Duodenal mucosa (tissue), 2 donors: ENCODE data around the gene APRT.

Source experiments
- H3K27ac ChIP-seq: one replicate; pipeline ENCODE4 v1.7.0; 2013; ENCODE audit warnings: low read depth, low read length
- H3K27me3 ChIP-seq, 2 donors: one replicate each; pipeline ENCODE4 v1.7.0; 2013; ENCODE audit warnings: low read length in 2 of 2, control low read depth in 1 of 2; ENCODE audit not compliant: insufficient read depth in 2 of 2, control insufficient read depth in 1 of 2
- H3K36me3 ChIP-seq, 2 donors: one replicate each; pipeline ENCODE4 v1.7.0; 2013; ENCODE audit warnings: low read length in 2 of 2, control low read depth in 1 of 2; ENCODE audit not compliant: insufficient read depth in 2 of 2, control insufficient read depth in 1 of 2
- H3K4me1 ChIP-seq, 2 donors: one replicate each; pipeline ENCODE4 v1.7.0; 2013; ENCODE audit warnings: low read length in 2 of 2, control low read depth in 1 of 2; ENCODE audit not compliant: insufficient read depth in 2 of 2, control insufficient read depth in 1 of 2
- H3K4me3 ChIP-seq, 2 donors: one replicate each; pipeline ENCODE4 v1.7.0; 2013; ENCODE audit warnings: low read length in 2 of 2, low read depth in 1 of 2
- H3K9ac ChIP-seq, 2 donors: one replicate each; pipeline ENCODE4 v1.7.0; 2013; ENCODE audit warnings: low read length in 2 of 2, low read depth in 1 of 2
- H3K9me3 ChIP-seq, 2 donors: one replicate each; pipeline ENCODE4 v1.7.0; 2013; ENCODE audit warnings: low read length in 2 of 2, control low read depth in 1 of 2; ENCODE audit not compliant: control insufficient read depth in 1 of 2

APRT gene

DNA sequence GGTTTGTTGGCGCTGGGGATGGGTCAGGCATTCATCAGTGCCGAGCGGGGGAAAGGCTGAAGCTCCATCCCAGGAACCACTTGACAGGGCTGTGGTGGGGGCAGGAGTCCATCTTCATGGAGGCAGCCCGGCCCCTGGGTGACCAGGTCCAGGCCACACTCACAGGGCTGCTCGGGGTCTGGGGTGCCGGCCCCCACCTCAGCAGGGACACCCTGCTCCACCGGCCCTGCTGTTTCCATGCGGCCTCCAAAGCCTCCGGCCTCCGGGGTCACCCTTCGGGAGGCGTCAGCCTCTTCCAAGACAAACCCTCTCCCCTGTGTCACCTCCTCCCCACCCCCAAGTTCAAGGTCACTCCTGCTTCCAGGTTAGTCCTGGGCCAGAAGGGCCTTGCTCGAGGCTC lies 22.9 kb upstream of the APRT start:
- Histone ChIP-seq H3K9me3 (no peaks in the 10 kb centered on the region), H3K4me3 (peak overlapping the region in 1 of 2 donors; percentile 13), H3K36me3 (peaks cover 0 to 24% of the 10 kb centered on the region in 2 donors), H3K27me3 (no peaks in the 10 kb centered on the region), H3K4me1 (no peaks in the 10 kb centered on the region), H3K9ac (no peak overlapping the region), H3K27ac (no peak overlapping the region)

GRCh38 chr16:88833086-88833485 lies 21.4 kb upstream of the APRT start:
- no peaks in the 10 kb centered on the region for H3K27me3 ChIP-seq
- H3K9me3 ChIP-seq, result no peaks in the 10 kb centered on the region
- H3K36me3 ChIP-seq, result peaks cover 0 to 14% of the 10 kb centered on the region in 2 donors
- no peak overlapping the region for H3K27ac ChIP-seq
- H3K4me3 ChIP-seq, result no peak overlapping the region
- no peak overlapping the region for H3K9ac ChIP-seq
- no peaks in the 10 kb centered on the region for H3K4me1 ChIP-seq

DNA sequence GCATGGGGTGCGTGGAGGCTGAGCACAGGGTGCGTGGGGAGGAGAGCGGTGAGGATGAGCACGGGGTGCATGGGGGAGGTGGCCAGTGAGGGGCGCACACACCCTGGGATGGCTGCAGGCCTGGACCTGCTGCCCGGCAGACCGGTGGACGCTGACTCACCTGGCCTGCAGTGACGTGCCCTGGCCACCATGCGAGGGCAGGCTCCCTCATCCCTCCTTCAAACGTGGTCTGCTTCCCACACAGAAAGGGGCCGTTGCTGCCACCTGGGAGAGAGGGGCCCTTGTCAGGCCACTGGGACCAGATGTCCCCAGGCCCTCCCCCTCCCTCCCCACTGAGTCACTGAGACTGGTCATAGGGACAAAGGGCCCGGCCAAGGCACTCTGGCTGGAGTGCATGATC lies 20.1 kb upstream of the APRT start:
- H3K9ac ChIP-seq, result no peak overlapping the region
- H3K36me3 ChIP-seq, result peaks cover 0 to 18% of the 10 kb centered on the region in 2 donors

DNA sequence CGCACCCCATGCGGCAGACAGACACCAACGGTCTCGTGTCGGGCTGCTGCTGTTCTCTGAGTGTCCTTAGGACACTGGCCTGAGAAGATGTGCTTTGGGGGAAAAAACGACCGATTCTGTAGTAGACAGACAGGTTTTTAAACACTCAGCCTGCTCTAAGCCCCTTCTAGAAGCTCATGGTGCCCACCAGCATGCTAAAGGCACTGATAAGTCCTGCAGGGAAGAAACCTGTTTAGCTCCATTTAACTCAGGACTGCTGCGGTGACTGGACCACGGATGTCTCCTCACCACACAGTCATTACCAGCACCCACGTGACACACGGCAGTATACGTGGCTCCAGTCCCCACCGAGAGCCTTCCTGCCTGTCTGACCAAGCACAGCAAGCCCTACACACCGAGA lies 19.1 kb upstream of the APRT start:
- no peak overlapping the region for H3K27ac ChIP-seq
- no peaks in the 10 kb centered on the region for H3K27me3 ChIP-seq
- peaks cover 0 to 18% of the 10 kb centered on the region in 2 donors for H3K36me3 ChIP-seq
- H3K9ac ChIP-seq, result no peak overlapping the region
- H3K4me1 ChIP-seq, result no peaks in the 10 kb centered on the region
- no peak overlapping the region for H3K4me3 ChIP-seq
- no peaks in the 10 kb centered on the region for H3K9me3 ChIP-seq

More for the DNA sequence above, 20.1 kb upstream of the APRT start:
- Histone ChIP-seq H3K27ac (no peak overlapping the region), H3K9me3 (no peaks in the 10 kb centered on the region), H3K4me1 (no peaks in the 10 kb centered on the region), H3K4me3 (no peak overlapping the region), H3K27me3 (no peaks in the 10 kb centered on the region)

- Histone ChIP-seq H3K4me1 (no peaks in the 10 kb centered on the region), H3K4me3 (no peak overlapping the region), H3K27me3 (no peaks in the 10 kb centered on the region), H3K9me3 (no peaks in the 10 kb centered on the region), H3K9ac (no peak overlapping the region), H3K27ac (no peak overlapping the region), H3K36me3 (peaks cover 0 to 13% of the 10 kb centered on the region in 2 donors)
Measured at GRCh38 chr16:88830258-88830657, 18.5 kb upstream of the APRT start.

GRCh38 chr16:88828711-88829110 lies 17.0 kb upstream of the APRT start:
- Histone ChIP-seq H3K9ac (no peak overlapping the region), H3K27ac (no peak overlapping the region), H3K27me3 (no peaks in the 10 kb centered on the region), H3K36me3 (peaks cover 0 to 8% of the 10 kb centered on the region in 2 donors), H3K4me1 (no peaks in the 10 kb centered on the region), H3K9me3 (no peaks in the 10 kb centered on the region), H3K4me3 (no peak overlapping the region)

DNA sequence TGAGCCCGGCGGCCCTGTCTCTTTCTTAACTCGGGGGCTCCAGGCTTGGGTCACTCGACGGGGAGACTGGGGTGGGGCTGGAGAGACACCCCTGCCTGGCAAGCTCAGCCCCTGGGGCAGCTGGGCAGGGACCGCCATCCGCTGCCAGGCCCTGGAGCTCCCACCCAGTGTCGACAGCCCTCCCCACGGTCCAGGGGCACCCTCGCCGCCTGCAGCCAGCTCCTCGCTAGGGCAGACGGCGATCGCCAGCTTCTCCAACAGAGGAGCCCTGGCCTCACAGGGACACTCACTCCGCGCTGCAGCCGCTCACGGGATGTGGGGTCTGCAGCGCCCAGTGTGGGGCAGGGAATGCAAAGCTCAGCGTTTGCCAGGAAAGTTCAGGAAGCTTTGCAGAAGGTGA lies 16.0 kb upstream of the APRT start:
- no peaks in the 10 kb centered on the region for H3K9me3 ChIP-seq
- no peak overlapping the region for H3K4me3 ChIP-seq
- H3K27me3 ChIP-seq, result no peaks in the 10 kb centered on the region
- no peak overlapping the region for H3K9ac ChIP-seq
- peaks cover 0 to 11% of the 10 kb centered on the region in 2 donors for H3K36me3 ChIP-seq
- H3K27ac ChIP-seq, result no peak overlapping the region
- H3K4me1 ChIP-seq, result no peaks in the 10 kb centered on the region

DNA sequence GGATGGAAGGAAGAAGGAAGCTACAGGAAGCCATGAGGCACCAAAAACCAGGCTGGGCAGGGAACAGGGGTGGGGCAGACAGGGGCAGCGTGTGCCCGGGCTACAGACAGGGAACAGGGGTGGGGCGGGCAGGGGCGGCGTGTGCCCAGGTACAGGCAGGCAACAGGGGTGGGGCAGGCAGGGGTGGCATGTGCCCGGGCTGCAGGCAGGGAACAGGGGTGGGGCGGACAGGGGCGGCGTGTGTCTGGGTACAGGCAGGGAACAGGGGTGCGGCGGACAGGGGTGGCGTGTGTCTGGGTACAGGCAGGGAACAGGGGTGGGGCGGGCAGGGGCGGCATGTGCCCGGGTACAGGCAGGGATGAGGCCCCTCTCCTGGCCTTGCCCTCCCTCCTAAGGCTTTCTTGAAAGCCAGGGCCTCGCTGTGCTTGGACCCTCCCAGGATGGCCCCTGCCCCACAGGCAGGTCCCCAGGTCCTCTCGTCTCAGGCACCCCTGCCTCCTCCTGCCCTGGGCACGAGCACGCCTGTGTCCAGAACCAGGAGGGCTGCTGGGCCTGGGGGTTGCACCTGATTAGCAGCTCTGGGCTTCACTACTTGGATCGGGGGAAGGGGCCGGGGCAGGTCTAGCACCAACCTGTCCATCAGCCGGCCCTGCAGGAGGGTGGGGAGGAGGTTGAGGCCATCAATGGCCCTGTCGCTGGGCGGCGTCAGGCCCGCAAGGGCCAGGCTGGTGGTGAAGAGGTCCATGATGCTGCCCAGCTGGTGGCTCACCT lies 14.5 kb upstream of the APRT start:
- Histone ChIP-seq H3K27ac (no peak overlapping the region), H3K36me3 (peaks cover 0 to 24% of the 10 kb centered on the region in 2 donors), H3K4me1 (no peaks in the 10 kb centered on the region)

DNA sequence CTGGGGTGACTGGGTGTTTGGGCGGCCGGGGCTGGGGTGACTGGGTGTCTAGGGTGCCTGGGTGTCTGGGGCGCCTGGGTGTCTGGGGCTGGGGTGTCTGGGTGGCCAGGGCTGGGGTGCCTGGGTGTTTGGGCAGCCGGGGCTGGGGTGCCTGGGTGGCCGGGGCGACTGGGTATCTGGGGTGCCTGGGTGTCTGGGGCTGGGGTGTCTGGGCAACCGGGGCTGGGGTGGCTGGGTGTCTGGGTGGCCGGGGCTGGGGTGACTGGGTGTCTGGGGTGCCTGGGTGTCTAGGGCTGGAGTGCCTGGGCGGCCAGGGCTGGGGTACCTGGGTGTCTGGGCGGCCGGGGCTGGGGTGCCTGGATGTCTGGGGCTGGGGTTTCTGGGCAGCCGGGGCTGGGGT lies 13.4 kb upstream of the APRT start:
- Histone ChIP-seq H3K27ac (no peak overlapping the region), H3K9ac (no peak overlapping the region), H3K9me3 (no peaks in the 10 kb centered on the region), H3K4me1 (no peaks in the 10 kb centered on the region), H3K36me3 (peaks cover 0 to 24% of the 10 kb centered on the region in 2 donors), H3K27me3 (no peaks in the 10 kb centered on the region), H3K4me3 (no peak overlapping the region)

More for the DNA sequence above, 14.5 kb upstream of the APRT start:
- Histone ChIP-seq H3K4me3 (no peak overlapping the region), H3K9ac (no peak overlapping the region), H3K9me3 (no peaks in the 10 kb centered on the region), H3K27me3 (no peaks in the 10 kb centered on the region)

- no peak overlapping the region for H3K27ac ChIP-seq
- no peaks in the 10 kb centered on the region for H3K4me1 ChIP-seq
- H3K4me3 ChIP-seq, result no peak overlapping the region
- H3K9ac ChIP-seq, result no peak overlapping the region
- H3K27me3 ChIP-seq, result no peaks in the 10 kb centered on the region
- H3K9me3 ChIP-seq, result no peaks in the 10 kb centered on the region
- peaks cover 0 to 24% of the 10 kb centered on the region in 2 donors for H3K36me3 ChIP-seq
Measured at GRCh38 chr16:88824256-88825077, 12.7 kb upstream of the APRT start.
